Panc1 (cell line): ENCODE data around the gene RAPGEF1. TPM values are rescaled to one million over a fixed set of nuclear protein-coding genes. Genes with fewer than 3 reads are reported as not detected.

Experiments used
- ATAC-seq: fragments of 200-7000 bp; cut with Tn5 transposase; 2 replicates; pipeline ENCODE4 v1.9.1; 2020; ENCODE audit warnings: mild to moderate bottlenecking, moderate library complexity
- BruUV-seq: library from RNA; stranded (reverse); fragments of 400-500 nt; replicated peaks from 2 replicates; lab custom pipeline; 2021; lab: Mats Ljungman, UMichigan
- CTCF ChIA-PET: fragments of 300-600 bp; sonication (Branson Sonifier 250); formaldehyde crosslinking; loops from one replicate; lab custom pipeline; 2022; ENCODE audit warnings: antibody characterized with exemption; lab: Charles Lee
- POLR2A ChIA-PET: fragments of 300-600 bp; sonication (Branson Sonifier 250); formaldehyde crosslinking; loops from one replicate; lab custom pipeline; 2022; ENCODE audit warnings: antibody characterized with exemption; lab: Charles Lee
- DNase-seq: peaks from one replicate; pipeline ENCODE4 v3.0.0-alpha.2; 2010; ENCODE audit warnings: low read depth, low spot score
- H3K27ac ChIP-seq: 2 replicates; pipeline ENCODE4 v1.5.1; 2011; ENCODE audit warnings: mild to moderate bottlenecking, low read length, inconsistent platforms
- H3K27me3 ChIP-seq: fragments of 200-500 bp; sonication (Bioruptor generic); 2 replicates; pipeline ENCODE4 v1.6.0; 2014; ENCODE audit warnings: low read length, inconsistent platforms; ENCODE audit not compliant: control insufficient read depth, insufficient read depth
- H3K36me3 ChIP-seq: fragments of 200-500 bp; sonication (Bioruptor generic); 2 replicates; pipeline ENCODE4 v1.5.1; 2014; ENCODE audit warnings: inconsistent platforms, mild to moderate bottlenecking, low read length, moderate library complexity; ENCODE audit not compliant: control insufficient read depth, insufficient read depth
- H3K4me1 ChIP-seq: 2 replicates; pipeline ENCODE4 v1.5.1; 2011; ENCODE audit warnings: inconsistent platforms, mild to moderate bottlenecking, low read length, moderate library complexity; ENCODE audit not compliant: control insufficient read depth, insufficient read depth
- H3K4me3 ChIP-seq, 2 experiments: 2 replicates each; pipeline ENCODE4 v1.5.1; 2011 to 2012; ENCODE audit warnings: low read depth in 2 of 2, low read length in 2 of 2, mild to moderate bottlenecking in 2 of 2, inconsistent platforms in 1 of 2, moderate library complexity in 1 of 2
- H3K9me3 ChIP-seq: fragments of 200-500 bp; sonication (Bioruptor generic); 2 replicates; pipeline ENCODE4 v1.5.1; 2014; ENCODE audit warnings: low read depth, mild to moderate bottlenecking, inconsistent platforms, low read length, moderate library complexity; ENCODE audit not compliant: control insufficient read depth, insufficient read depth
- POLR2AphosphoS5 ChIP-seq: IDR thresholded peaks from 2 replicates; pipeline ENCODE4 v1.6.1; 2012; ENCODE audit warnings: mild to moderate bottlenecking, low read depth, low read length, moderate library complexity
- SIN3A ChIP-seq: IDR thresholded peaks from 2 replicates; pipeline ENCODE4 v1.6.1; 2012; ENCODE audit warnings: low read depth, mild to moderate bottlenecking, low read length, moderate library complexity, borderline replicate concordance; ENCODE audit not compliant: insufficient read depth
- TCF7L2 ChIP-seq: IDR thresholded peaks from 2 replicates; pipeline ENCODE4 v1.6.1; 2011; ENCODE audit warnings: mild to moderate bottlenecking, low read depth, low read length, inconsistent platforms
- in situ Hi-C: cut with HindIII; loops from 2 replicates; pipeline ENCODE4 v1.10.0; 2016; ENCODE audit warnings: low sequenced_read_pairs, low pct_unique_long_range_greater_than_20kb
- intact Hi-C: fragments of 100-400 bp; cut with micrococcal nuclease; formaldehyde crosslinking; loops from one replicate; pipeline ENCODE4 v1.10.0; 2022; ENCODE audit not compliant: unreplicated experiment
- total RNA-seq: library from RNA; stranded (reverse); gene quantifications from one replicate; pipeline ENCODE4 v1.2.1, GENCODE V29; 2021; ENCODE audit not compliant: unreplicated experiment
- TF ChIP-seq, protein P1 (sequence below): fragments of 450-650 bp; IDR thresholded peaks from 2 replicates; pipeline ENCODE4 v1.5.1; 2017; ENCODE audit warnings: mild to moderate bottlenecking
- TF ChIP-seq, protein P2 (sequence below), 2 experiments: IDR thresholded peaks; 2 replicates each; pipeline ENCODE4 v1.6.1; 2011 to 2012; ENCODE audit warnings: low read depth in 2 of 2, control low read depth in 1 of 2, low read length in 1 of 2, mild to moderate bottlenecking in 1 of 2, moderate library complexity in 1 of 2; ENCODE audit not compliant: insufficient read depth in 1 of 2

RAPGEF1 gene
- total RNA-seq, 1 experiment from 2014 or later = 86.8 TPM

DNA sequence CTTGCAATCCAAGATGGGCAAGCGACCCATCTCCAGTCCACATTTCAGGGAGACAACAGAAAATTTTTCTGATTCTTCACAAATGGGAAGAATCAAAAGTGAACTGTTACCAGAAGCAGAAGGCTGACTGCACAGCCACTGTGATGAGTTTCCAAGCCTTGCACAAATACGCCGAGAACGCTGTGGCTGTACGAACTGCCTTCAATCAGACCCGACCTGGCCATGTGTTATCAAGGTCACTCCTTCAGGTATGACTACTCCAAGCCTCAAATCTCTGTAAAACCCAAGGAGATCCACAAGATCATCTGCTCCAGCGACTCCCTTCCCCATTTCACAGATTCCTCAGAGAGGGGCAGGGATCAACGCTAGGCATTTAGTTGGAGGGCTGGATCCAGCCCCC, 26.9 kb downstream of the RAPGEF1 start:
- ATAC-seq (no peak), DNase-seq (no peak)
- Histone ChIP-seq H3K9me3 (no peaks in the 10 kb centered on the region), H3K36me3 (no peaks in the 10 kb centered on the region), H3K4me1 (peaks cover 21% of the 10 kb centered on the region), H3K27ac (no peak overlapping the region), H3K27me3 (no peaks in the 10 kb centered on the region), H3K4me3 (no peak overlapping the region)
- TF ChIP-seq POLR2AphosphoS5 (no peak), TCF7L2 (no peak), SIN3A (no peak)
- TF ChIP-seq, protein P1, sequence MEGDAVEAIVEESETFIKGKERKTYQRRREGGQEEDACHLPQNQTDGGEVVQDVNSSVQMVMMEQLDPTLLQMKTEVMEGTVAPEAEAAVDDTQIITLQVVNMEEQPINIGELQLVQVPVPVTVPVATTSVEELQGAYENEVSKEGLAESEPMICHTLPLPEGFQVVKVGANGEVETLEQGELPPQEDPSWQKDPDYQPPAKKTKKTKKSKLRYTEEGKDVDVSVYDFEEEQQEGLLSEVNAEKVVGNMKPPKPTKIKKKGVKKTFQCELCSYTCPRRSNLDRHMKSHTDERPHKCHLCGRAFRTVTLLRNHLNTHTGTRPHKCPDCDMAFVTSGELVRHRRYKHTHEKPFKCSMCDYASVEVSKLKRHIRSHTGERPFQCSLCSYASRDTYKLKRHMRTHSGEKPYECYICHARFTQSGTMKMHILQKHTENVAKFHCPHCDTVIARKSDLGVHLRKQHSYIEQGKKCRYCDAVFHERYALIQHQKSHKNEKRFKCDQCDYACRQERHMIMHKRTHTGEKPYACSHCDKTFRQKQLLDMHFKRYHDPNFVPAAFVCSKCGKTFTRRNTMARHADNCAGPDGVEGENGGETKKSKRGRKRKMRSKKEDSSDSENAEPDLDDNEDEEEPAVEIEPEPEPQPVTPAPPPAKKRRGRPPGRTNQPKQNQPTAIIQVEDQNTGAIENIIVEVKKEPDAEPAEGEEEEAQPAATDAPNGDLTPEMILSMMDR = no peak
- TF ChIP-seq, protein P2, sequence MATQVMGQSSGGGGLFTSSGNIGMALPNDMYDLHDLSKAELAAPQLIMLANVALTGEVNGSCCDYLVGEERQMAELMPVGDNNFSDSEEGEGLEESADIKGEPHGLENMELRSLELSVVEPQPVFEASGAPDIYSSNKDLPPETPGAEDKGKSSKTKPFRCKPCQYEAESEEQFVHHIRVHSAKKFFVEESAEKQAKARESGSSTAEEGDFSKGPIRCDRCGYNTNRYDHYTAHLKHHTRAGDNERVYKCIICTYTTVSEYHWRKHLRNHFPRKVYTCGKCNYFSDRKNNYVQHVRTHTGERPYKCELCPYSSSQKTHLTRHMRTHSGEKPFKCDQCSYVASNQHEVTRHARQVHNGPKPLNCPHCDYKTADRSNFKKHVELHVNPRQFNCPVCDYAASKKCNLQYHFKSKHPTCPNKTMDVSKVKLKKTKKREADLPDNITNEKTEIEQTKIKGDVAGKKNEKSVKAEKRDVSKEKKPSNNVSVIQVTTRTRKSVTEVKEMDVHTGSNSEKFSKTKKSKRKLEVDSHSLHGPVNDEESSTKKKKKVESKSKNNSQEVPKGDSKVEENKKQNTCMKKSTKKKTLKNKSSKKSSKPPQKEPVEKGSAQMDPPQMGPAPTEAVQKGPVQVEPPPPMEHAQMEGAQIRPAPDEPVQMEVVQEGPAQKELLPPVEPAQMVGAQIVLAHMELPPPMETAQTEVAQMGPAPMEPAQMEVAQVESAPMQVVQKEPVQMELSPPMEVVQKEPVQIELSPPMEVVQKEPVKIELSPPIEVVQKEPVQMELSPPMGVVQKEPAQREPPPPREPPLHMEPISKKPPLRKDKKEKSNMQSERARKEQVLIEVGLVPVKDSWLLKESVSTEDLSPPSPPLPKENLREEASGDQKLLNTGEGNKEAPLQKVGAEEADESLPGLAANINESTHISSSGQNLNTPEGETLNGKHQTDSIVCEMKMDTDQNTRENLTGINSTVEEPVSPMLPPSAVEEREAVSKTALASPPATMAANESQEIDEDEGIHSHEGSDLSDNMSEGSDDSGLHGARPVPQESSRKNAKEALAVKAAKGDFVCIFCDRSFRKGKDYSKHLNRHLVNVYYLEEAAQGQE (IDR thresholded peaks at IDR 0.05; ENCODE audit: insufficient read depth in 1 of 2, low read depth in 2 of 2, low read length in 1 of 2) = no peak
- intact Hi-C loops = no loop called here
- in situ Hi-C loops = no loop called here
- ChIA-PET POLR2A (no interaction called here), CTCF (no interaction called here)
- BruUV-seq = no TSS peak

DNA sequence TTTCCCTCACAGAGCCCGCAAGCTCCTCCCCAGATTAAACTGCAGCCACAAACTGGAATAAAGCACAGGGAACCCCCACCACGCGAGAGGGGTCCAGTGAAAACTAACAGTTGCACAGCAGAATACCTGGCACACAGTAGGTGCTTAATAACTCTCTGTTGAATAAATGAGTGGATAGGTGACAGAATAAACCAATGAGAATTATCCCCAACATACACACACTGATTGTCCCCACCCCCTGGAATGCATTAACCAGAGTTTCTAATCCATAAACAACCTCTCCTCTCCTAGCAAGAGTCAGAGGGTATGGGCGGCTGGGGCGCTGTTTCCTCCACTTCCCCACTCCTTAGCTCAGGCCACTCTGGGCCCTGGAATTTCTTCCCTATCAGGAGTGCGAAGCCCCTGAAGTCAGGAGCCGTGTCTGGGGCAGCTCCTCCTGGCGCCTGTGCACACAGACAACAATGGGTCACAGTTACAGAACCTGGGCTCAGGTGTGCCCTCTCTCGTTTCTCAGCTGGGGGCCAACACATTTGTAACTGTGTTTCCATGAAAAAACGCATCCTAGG, 27.6 kb downstream of the RAPGEF1 start:
- TF ChIP-seq TCF7L2 (no peak), POLR2AphosphoS5 (no peak), SIN3A (no peak)
- TF ChIP-seq, protein P2 (IDR thresholded peaks at IDR 0.05; ENCODE audit: insufficient read depth in 1 of 2, low read depth in 2 of 2, low read length in 1 of 2) = no peak
- TF ChIP-seq, protein P1 = no peak
- H3K36me3 ChIP-seq = no peaks in the 10 kb centered on the region
- intact Hi-C loops (no loop called here), in situ Hi-C loops (no loop called here)
- ChIA-PET POLR2A (no interaction called here), CTCF (no interaction called here)
- H3K4me1 ChIP-seq = peaks cover 22% of the 10 kb centered on the region
- ATAC-seq (no peak), DNase-seq (no peak)
- BruUV-seq = no TSS peak
- no peaks in the 10 kb centered on the region for H3K27me3 ChIP-seq
- H3K9me3 ChIP-seq = no peaks in the 10 kb centered on the region
- no peak overlapping the region for H3K4me3 ChIP-seq
- no peak overlapping the region; the same call in 1 of the 2 replicates for H3K27ac ChIP-seq
